Stimulated activated CD8-positive, alpha-beta memory T cell treated with anti-CD3 and anti-CD28 coated beads, Interleukin-12 subunit alpha, Interleukin-12 subunit beta, amount 100 ng/mL, for 24 hours (primary cell): ENCODE measurements around the gene GGA3.
A peak's percentile ranks its signal among the peaks of the same experiment; 100 is the strongest.
"Not testable (repeated sequence)": the region's sequence is repeated elsewhere in the genome, so short reads cannot be mapped to it uniquely, and the experiment has no call there.

Source experiments
- DNase-seq: peaks from one replicate; pipeline ENCODE4 v3.0.0-alpha.2; 2020; ENCODE audit errors: extremely low read depth

Gene GGA3

DNA sequence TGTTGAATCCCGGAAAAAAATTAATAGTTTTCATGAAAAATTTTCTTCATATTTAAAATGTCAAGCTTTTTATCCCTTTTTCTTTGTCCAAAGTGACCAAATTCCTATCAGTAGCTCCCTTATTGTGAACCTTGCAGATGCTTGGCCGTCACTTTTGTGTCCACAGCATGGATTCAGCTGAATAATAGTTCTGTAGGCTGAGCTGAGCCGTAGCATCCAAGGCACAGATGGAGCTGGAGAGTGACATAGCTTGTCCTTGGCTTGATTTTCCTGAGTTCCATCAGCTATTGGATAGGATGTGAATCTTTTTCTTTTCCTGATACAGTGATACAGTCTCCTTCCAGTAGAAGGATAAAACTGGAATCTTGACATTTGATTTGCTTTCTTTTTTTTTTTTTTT, 52.3 kb downstream of the GGA3 start:
- no peak for DNase-seq

DNA sequence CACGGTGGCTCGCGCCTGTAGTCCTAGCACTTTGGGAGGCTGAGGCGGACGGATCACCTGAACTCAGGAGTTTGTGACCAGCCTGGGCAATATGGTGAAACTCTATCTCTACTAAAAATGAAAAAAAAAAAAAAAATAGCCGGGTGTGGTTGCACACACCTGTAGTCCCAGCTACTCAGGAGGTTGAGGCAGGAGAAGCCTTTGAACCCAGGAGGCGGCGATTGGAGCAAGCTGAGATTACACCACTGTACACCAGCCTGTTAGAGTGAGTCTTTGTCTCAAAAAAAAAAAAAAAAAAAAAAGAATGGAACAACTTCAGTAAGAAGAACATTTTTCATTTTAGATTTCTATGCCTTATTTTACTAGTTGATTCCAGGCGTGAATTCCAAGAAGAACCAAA, 53.2 kb downstream of the GGA3 start:
- no peak for DNase-seq

DNA sequence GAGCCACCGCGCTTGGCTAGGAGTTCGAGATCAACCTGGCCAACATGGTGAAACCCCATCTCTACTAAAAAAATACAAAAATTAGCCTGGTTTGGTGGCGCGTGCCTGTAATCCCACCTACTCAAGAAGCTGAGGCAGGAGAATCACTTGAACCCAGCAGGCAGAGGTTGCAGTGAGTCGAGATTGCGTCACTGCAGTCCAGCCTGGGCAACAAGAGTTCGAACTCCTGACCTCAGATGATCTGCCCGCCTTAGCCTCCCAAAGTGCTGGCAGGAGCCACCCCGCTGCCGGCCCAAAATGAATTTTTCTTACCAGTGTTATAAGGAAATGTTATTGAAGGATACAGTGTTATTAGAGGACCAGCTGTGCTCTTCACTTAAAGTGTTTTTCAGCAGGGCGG, 53.6 kb downstream of the GGA3 start:
- DNase-seq: no peak

DNA sequence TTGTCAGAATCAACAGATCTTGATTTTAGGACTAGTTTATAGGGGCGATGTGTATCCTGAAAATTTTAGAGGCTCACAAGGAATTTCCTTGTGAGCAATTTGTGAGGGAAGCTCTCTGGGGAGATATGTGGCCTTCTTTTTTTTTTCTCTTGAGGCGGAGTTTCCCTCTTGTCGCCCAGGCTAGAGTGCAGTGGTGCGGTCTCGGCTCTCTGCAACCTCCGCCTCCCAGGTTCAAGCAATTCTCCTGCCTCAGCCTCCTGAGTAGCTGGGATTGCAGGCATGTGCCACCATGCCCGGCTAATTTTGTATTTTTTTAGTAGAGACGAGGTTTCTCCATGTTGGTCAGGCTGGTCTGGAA, 54.4 kb downstream of the GGA3 start:
- not testable (repeated sequence) for DNase-seq

- DNase-seq: no peak
These were observed 55.6 kb downstream of the GGA3 start for GRCh38 chr17:75205793-75206163.

- DNase-seq: peak; percentile 83
These were observed 56.2 kb downstream of the GGA3 start, which contains the start of gene NUP85 for GRCh38 chr17:75205037-75205792. Gene NUP85, plus strand, starts transcription at chr17:75205679. Its CDS starts 83 bp downstream, at chr17:75205762.

- DNase-seq: no peak
These were observed 61.4 kb downstream of the GGA3 start for GRCh38 chr17:75199886-75200618.

GRCh38 chr17:75194879-75195278, 66.5 kb downstream of the GGA3 start:
- no peak for DNase-seq

GRCh38 chr17:75191584-75191983, 69.8 kb downstream of the GGA3 start:
- DNase-seq: no peak

- no peak for DNase-seq
These were observed 72.8 kb downstream of the GGA3 start for GRCh38 chr17:75188614-75189013.
